B cell (primary cell): ENCODE results near the gene LPAR5. TPM values are rescaled to one million over a fixed set of nuclear protein-coding genes. Genes with fewer than 3 reads are reported as not detected.

Experiments
- ATAC-seq: fragments of 200-7000 bp; cut with Tn5 transposase; one replicate; pipeline ENCODE4 v1.10.0; 2021; ENCODE audit warnings: low read depth, mild to moderate bottlenecking, moderate number of reproducible peaks, moderate library complexity
- CTCF ChIA-PET: fragments of 350-600 bp; sonication (Branson Sonifier 250); formaldehyde crosslinking; loops from one replicate; lab custom pipeline; 2021; ENCODE audit warnings: antibody characterized with exemption, inconsistent platforms; lab: Charles Lee
- POLR2A ChIA-PET: fragments of 350-600 bp; sonication (Branson Sonifier 250); formaldehyde crosslinking; loops from one replicate; lab custom pipeline; 2021; ENCODE audit warnings: antibody characterized with exemption; lab: Charles Lee
- DNase-seq: peaks from one replicate; pipeline ENCODE4 v3.0.0; 2013
- H2AFZ ChIP-seq: 2 replicates; pipeline ENCODE4 v1.6.1; 2012; ENCODE audit warnings: mild to moderate bottlenecking, low read depth, low read length; ENCODE audit not compliant: insufficient read depth, poor library complexity, severe bottlenecking
- H3K27ac ChIP-seq, 2 donors: 1 replicate in 1 of 2; 2 replicates in 1 of 2; pipeline ENCODE4 v1.5.1; 2012 to 2013; ENCODE audit warnings: low read length in 2 of 2, mild to moderate bottlenecking in 2 of 2, moderate library complexity in 1 of 2
- H3K27me3 ChIP-seq, 4 experiments: fragments of 200-600 bp in 1 of 4; sonication (generic) in 1 of 4; replicated peaks in 1 of 4; 1 replicate in 2 of 4; 2 replicates in 2 of 4; pipeline versions ENCODE4 v1.6.1 to v1.7.0; 2013 to 2016; ENCODE audit warnings: low read length in 3 of 4, mild to moderate bottlenecking in 2 of 4, mixed read lengths in 1 of 4, moderate library complexity in 1 of 4; ENCODE audit not compliant: insufficient read depth in 4 of 4, control insufficient read depth in 3 of 4; ENCODE audit errors: control extremely low read depth in 1 of 4
- H3K36me3 ChIP-seq, 2 experiments: replicated peaks in 1 of 2; 1 replicate in 1 of 2; 2 replicates in 1 of 2; pipeline versions ENCODE4 v1.6.1 to v1.7.1; 2013; ENCODE audit warnings: low read length in 1 of 2; ENCODE audit not compliant: insufficient read depth in 2 of 2, control insufficient read depth in 1 of 2; ENCODE audit errors: control extremely low read depth in 1 of 2, extremely low read depth in 1 of 2
- H3K4me1 ChIP-seq, 2 donors: fragments of 200-600 bp in 1 of 2; sonication (generic) in 1 of 2; 1 replicate in 1 of 2; 2 replicates in 1 of 2; pipeline versions ENCODE4 v1.5.1 to v1.6.1; 2013 to 2017; ENCODE audit warnings: low read length in 2 of 2; ENCODE audit not compliant: control insufficient read depth in 2 of 2, insufficient read depth in 2 of 2
- H3K4me2 ChIP-seq: replicated peaks from 2 replicates; pipeline ENCODE3; 2012; ENCODE audit warnings: mild to moderate bottlenecking, low read depth, low read length; ENCODE audit not compliant: poor library complexity, severe bottlenecking
- H3K4me3 ChIP-seq, 5 experiments: fragments of 200-600 bp in 1 of 5; sonication (generic) in 1 of 5; 1 replicate in 3 of 5; 2 replicates in 2 of 5; pipeline versions ENCODE4 v1.5.1 to v1.7.0; 2011 to 2016; ENCODE audit warnings: low read length in 4 of 5, mild to moderate bottlenecking in 4 of 5, low read depth in 2 of 5, control low read depth in 1 of 5, moderate library complexity in 1 of 5; ENCODE audit not compliant: insufficient read depth in 1 of 5; ENCODE audit errors: control extremely low read depth in 1 of 5, extremely low read depth in 1 of 5
- H3K79me2 ChIP-seq: fragments of 200-600 bp; sonication (generic); one replicate; pipeline ENCODE4 v1.6.0; 2016; ENCODE audit warnings: low read length; ENCODE audit not compliant: control insufficient read depth, insufficient read depth
- H3K9ac ChIP-seq: fragments of 200-600 bp; sonication (generic); 2 replicates; pipeline ENCODE4 v1.6.1; 2017; ENCODE audit warnings: mild to moderate bottlenecking, low read length, moderate library complexity
- H3K9me3 ChIP-seq, 3 donors: one replicate each; pipeline versions ENCODE4 v1.6.1 to v1.7.1; 2013; ENCODE audit warnings: low read length in 2 of 3; ENCODE audit not compliant: control insufficient read depth in 2 of 3, insufficient read depth in 1 of 3; ENCODE audit errors: control extremely low read depth in 1 of 3
- H4K20me1 ChIP-seq: 2 replicates; pipeline ENCODE4 v1.6.0; 2012; ENCODE audit warnings: mild to moderate bottlenecking, low read length; ENCODE audit not compliant: insufficient read depth, control insufficient read depth, poor library complexity, severe bottlenecking
- H3K27ac Mint-ChIP-seq: one replicate; pipeline ENCODE4 v1.8.0; 2021; ENCODE audit warnings: mixed read lengths
- H3K27me3 Mint-ChIP-seq: one replicate; pipeline ENCODE4 v1.8.0; 2021; ENCODE audit warnings: mixed read lengths
- H3K4me1 Mint-ChIP-seq: one replicate; pipeline ENCODE4 v1.8.0; 2021; ENCODE audit warnings: mixed read lengths
- H3K4me3 Mint-ChIP-seq: one replicate; pipeline ENCODE4 v1.8.0; 2021; ENCODE audit warnings: mixed read lengths
- H3K9me3 Mint-ChIP-seq: one replicate; pipeline ENCODE4 v1.8.0; 2022; ENCODE audit warnings: mixed read lengths; ENCODE audit not compliant: insufficient read depth
- CTCF ChIP-seq: fragments of 200-600 bp; IDR thresholded peaks from one replicate; pipeline ENCODE4 v1.8.0; 2022; ENCODE audit warnings: antibody characterized with exemption, mild to moderate bottlenecking
- EZH2 ChIP-seq: IDR thresholded peaks from 2 replicates; pipeline ENCODE4 v1.6.1; 2012; ENCODE audit warnings: borderline replicate concordance, low read depth, mild to moderate bottlenecking, moderate library complexity, low read length; ENCODE audit not compliant: insufficient read depth, poor library complexity, severe bottlenecking
- WGBS: methylation state at CpG from one replicate; pipeline ENCODE4 v1.1.5; 2013; ENCODE audit warnings: missing lambda C conversion rate; ENCODE audit not compliant: insufficient coverage; 5-methylcytosine and 5-hydroxymethylcytosine counted together
- intact Hi-C: fragments of 100-400 bp; cut with micrococcal nuclease; formaldehyde crosslinking; loops from one replicate; pipeline ENCODE4 v1.10.0; 2022
- polyA plus RNA-seq: library from polyadenylated mRNA; depleted of rRNA; stranded (reverse); fragments of >200 nt; gene quantifications from 2 replicates; pipeline ENCODE4 v1.2.3, GENCODE V29; 2012
- total RNA-seq, 2 donors: library from RNA; stranded (reverse); fragments of 120-200 nt in 1 of 2; gene quantifications; 1 replicate in 1 of 2; 2 replicates in 1 of 2; pipeline versions ENCODE4 v1.2.3 to v1.2.4, GENCODE V29; 2013 to 2022

LPAR5 gene
- total and polyA plus RNA-seq, 2 donors (not counting 1 experiment from before 2014, with no cell fraction given), result 29.0 to 59.6 TPM

GRCh38 chr12:6613015-6613775 is 22.6 kb downstream of the LPAR5 start:
- Histone ChIP-seq H3K36me3 (no peaks in the 10 kb centered on the region), H3K79me2 (peaks cover 32% of the 10 kb centered on the region), H3K9ac (peak overlapping the region; percentile 47), H3K9me3 (no peaks in the 10 kb centered on the region), H2AFZ (peak overlapping the region; percentile 46), H3K27me3 (no peaks in the 10 kb centered on the region), H3K4me3 (peak overlapping the region in 1 of 5 experiments; percentile 23), H3K4me2 (peak overlapping the region; percentile 74), H3K27ac (peak overlapping the region; percentile 56 to 63), H3K4me1 (peaks cover 32 to 47% of the 10 kb centered on the region in 2 donors), H4K20me1 (peaks cover 8% of the 10 kb centered on the region)
- TF ChIP-seq CTCF (no peak), EZH2 (no peak)
- Mint-ChIP-seq H3K4me3 (peak overlapping the region; percentile 53), H3K27ac (peak overlapping the region; percentile 87), H3K4me1 (peaks cover 60% of the 10 kb centered on the region), H3K27me3 (no peaks in the 10 kb centered on the region), H3K9me3 (no peaks in the 10 kb centered on the region)
- 0% methylated on average over 5 of the region's 17 CpGs for WGBS
- POLR2A ChIA-PET, result interaction anchor here (0.5 to 2.9 kb wide), 16 partner anchors 9 to 255 kb away, joined by 3 to 19 read pairs (median 4); partner anchors contain the start of genes COPS7A, LPAR5 and ZNF384
- peak; percentile 17 for ATAC-seq
- CTCF ChIA-PET, result interaction anchor here (0.7 to 3.3 kb wide), 17 partner anchors 8 to 315 kb away, joined by 3 to 18 read pairs (median 4); partner anchors contain the start of genes ACRBP and MLF2
- no peak for DNase-seq
- intact Hi-C loops, result no loop called here

- no peaks in the 10 kb centered on the region for H3K36me3 ChIP-seq
- no peak for TF ChIP-seq EZH2
- CTCF ChIA-PET, result interaction anchor here (0.7 to 3.3 kb wide), 10 partner anchors 10 to 316 kb away, joined by 3 to 18 read pairs (median 4); no protein-coding TSS in a partner anchor
- no peaks in the 10 kb centered on the region for H3K9me3 ChIP-seq
- DNase-seq, result no peak
- H3K9ac ChIP-seq, result peak overlapping the region; percentile 47
- peak overlapping the region; percentile 74 for H3K4me2 ChIP-seq
- Mint-ChIP-seq H3K4me3 (peak overlapping the region; percentile 58), H3K27me3 (no peaks in the 10 kb centered on the region), H3K4me1 (peaks cover 56% of the 10 kb centered on the region), H3K9me3 (no peaks in the 10 kb centered on the region), H3K27ac (peak overlapping the region; percentile 87)
- no peaks in the 10 kb centered on the region for H3K27me3 ChIP-seq
- H3K4me3 ChIP-seq, result peak overlapping the region in 1 of 5 experiments; percentile 2
- peak overlapping the region; percentile 46 for H2AFZ ChIP-seq
- intact Hi-C loops, result no loop called here
- H4K20me1 ChIP-seq, result peaks cover 4% of the 10 kb centered on the region
- H3K4me1 ChIP-seq, result peaks cover 34 to 47% of the 10 kb centered on the region in 2 donors
- H3K27ac ChIP-seq, result peak overlapping the region in 1 of 2 donors; percentile 63
- WGBS, result 7% methylated on average over 7 of the region's 7 CpGs
- ATAC-seq, result no peak
- POLR2A ChIA-PET, result interaction anchor here (0.6 to 2.9 kb wide), 8 partner anchors 8 to 76 kb away, joined by 3 to 19 read pairs (median 5); partner anchors contain the start of genes LPAR5 and ZNF384
- H3K79me2 ChIP-seq, result peaks cover 26% of the 10 kb centered on the region
These were observed 23.1 kb downstream of the LPAR5 start for GRCh38 chr12:6612652-6613014.
